ENCODE measurements around the gene CCDC60. TPM values are rescaled to one million over a fixed set of nuclear protein-coding genes. Genes with fewer than 3 reads are reported as not detected.

The CCDC60 gene
- total and polyA plus RNA-seq, 4 donors, result not detected

DNA sequence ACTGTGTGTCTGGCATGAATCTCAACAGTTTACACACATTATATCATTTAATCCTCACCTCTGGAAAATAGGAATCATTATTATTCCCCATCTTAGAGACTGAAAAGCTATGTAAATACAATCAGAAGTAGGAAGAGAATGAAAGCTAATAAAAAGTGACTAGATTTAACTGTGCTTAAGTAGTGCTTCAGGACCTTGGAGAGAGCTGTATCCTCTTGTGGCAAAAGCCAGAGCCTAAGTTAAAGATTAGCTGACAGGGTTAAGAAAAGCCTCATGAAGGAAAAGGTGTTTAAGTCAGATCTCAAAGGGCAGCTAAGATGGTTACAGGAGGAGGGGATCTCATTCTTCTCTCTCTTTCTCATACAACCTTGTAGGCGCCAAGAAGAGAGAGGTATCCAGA lies 193.7 kb downstream of the CCDC60 start:
- Histone ChIP-seq H3K36me3 (ENCODE audit: control insufficient read depth in 1 of 2, insufficient read depth in 2 of 2, low read length in 1 of 2) (no peaks in the 10 kb centered on the region), H3K27me3 (ENCODE audit: control insufficient read depth in 1 of 2, insufficient read depth in 2 of 2, low read length in 1 of 2) (no peaks in the 10 kb centered on the region), H3K9me3 (ENCODE audit: control insufficient read depth, low read length) (no peaks in the 10 kb centered on the region), H3K4me3 (ENCODE audit: low read length in 2 of 2) (no peak overlapping the region), H3K27ac (ENCODE audit: low read depth in 1 of 2, low read length in 2 of 2) (no peak overlapping the region), H3K4me1 (ENCODE audit: control insufficient read depth in 1 of 2, insufficient read depth in 2 of 2, low read length in 2 of 2) (no peaks in the 10 kb centered on the region)
- intact Hi-C loops (cut with DNase I), result no loop called here
- ATAC-seq (ENCODE audit: low FRiP score), result no peak
- 33 to 34% methylated on average over 1 of the region's 1 CpG for WGBS, 2 donors
- DNase-seq, result no peak

DNA sequence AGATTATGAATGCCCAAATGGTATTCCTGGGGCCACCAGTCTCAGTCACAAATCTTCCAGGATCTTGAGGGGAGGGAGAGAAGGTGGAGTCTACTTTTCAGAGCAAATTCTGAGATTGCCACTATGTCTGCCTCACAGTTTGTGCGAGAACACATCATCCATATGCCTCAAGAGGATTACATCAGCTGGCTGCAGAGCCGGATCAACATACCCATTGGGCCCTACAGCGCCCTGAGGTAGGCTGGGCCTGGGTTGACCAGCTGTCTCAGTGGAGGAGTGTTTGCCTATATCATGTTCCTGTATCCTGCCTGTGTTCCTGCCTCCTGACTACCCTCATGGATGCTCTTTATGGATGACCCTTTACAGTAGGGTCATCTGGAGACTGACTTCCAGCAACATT lies 205.9 kb downstream of the CCDC60 start:
- no peaks in the 10 kb centered on the region for H3K27me3 ChIP-seq (ENCODE audit: control insufficient read depth in 1 of 2, insufficient read depth in 2 of 2, low read length in 1 of 2)
- 79 to 84% methylated on average over 3 of the region's 3 CpGs for WGBS, 2 donors
- ATAC-seq (ENCODE audit: low FRiP score) (no peak), DNase-seq (no peak)
- peaks cover 1% of the 10 kb centered on the region for H3K9me3 ChIP-seq (ENCODE audit: control insufficient read depth, low read length)
- no peak overlapping the region for H3K27ac ChIP-seq (ENCODE audit: low read depth in 1 of 2, low read length in 2 of 2)
- H3K36me3 ChIP-seq (ENCODE audit: control insufficient read depth in 1 of 2, insufficient read depth in 2 of 2, low read length in 1 of 2), result no peaks in the 10 kb centered on the region
- no peaks in the 10 kb centered on the region for H3K4me1 ChIP-seq (ENCODE audit: control insufficient read depth in 1 of 2, insufficient read depth in 2 of 2, low read length in 2 of 2)
- H3K4me3 ChIP-seq (ENCODE audit: low read length in 2 of 2), result no peak overlapping the region
- intact Hi-C loops (cut with DNase I), result no loop called here

DNA sequence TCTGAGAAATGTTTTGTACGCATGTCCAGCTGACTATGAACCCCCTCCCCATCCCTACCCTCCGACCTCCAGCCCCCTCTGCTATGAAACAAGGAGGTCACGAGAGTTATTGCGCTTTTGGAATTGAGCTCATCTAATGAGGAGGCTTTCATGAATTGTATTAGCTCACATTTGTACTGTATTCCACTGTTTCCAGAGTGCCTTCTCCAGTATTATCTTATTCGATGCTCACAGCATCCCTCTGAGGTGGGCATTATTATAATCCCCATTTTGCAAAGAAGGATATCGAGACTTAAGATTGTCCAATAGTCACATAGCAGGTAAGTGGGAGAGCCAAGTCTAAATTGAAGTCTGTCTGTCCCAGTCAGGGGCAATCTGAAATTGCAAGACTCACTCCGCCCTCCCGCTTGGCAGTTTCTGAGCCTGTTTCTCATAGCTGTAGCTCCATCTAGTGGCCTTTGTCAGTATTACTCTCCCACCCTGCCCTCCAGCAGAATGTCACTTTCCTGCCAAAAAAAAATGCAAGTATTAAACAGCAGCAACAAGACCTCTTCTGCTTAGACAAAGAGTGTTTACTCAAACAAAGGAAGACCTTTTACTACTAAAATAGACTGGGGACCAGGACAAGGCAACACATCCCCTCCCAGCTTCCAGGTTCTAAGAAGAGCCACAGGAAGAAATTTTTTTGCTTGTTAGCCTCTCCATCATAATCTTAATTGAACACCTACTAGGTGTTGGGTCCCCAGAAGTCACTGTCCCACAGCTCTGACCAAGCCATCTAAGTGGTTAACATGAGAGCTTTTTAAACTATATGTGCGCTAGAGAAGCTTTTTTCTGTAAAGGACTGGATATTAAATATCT lies 210.5 kb downstream of the CCDC60 start:
- H3K27me3 ChIP-seq (ENCODE audit: control insufficient read depth in 1 of 2, insufficient read depth in 2 of 2, low read length in 1 of 2), result no peaks in the 10 kb centered on the region
- H3K36me3 ChIP-seq (ENCODE audit: control insufficient read depth in 1 of 2, insufficient read depth in 2 of 2, low read length in 1 of 2), result no peaks in the 10 kb centered on the region
- intact Hi-C loops (cut with DNase I), result loop anchor here in 1 of 2 donors (5.0 kb wide), 1 partner anchor 1143 kb away; no protein-coding TSS in a partner anchor
- no peaks in the 10 kb centered on the region for H3K4me1 ChIP-seq (ENCODE audit: control insufficient read depth in 1 of 2, insufficient read depth in 2 of 2, low read length in 2 of 2)
- no peak overlapping the region for H3K27ac ChIP-seq (ENCODE audit: low read depth in 1 of 2, low read length in 2 of 2)
- ATAC-seq (ENCODE audit: low FRiP score) (peak; percentile 74), DNase-seq (peak in 1 of 2 donors; percentile 61)
- H3K9me3 ChIP-seq (ENCODE audit: control insufficient read depth, low read length), result no peaks in the 10 kb centered on the region
- no peak overlapping the region for H3K4me3 ChIP-seq (ENCODE audit: low read length in 2 of 2)
- WGBS, 2 donors, result 43% methylated on average over 9 of the region's 9 CpGs

DNA sequence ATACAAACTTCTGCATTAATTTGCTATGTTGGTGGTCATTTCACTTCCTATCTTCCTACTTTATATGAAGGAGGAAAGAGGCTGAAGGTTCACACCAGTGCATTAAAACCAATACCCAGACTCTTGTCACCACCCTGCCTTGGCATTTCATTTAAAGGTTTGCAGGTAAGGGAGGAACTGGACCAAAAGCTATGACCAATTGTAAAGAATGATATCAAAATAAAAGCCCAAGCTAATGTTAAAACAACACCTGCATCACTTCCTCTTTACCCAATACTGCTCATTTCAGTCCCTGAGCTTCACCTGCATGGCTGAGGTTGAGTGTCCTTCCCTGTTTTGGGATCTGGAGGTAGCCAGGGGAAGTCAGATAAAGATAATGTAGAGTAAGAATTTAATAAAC lies 211.8 kb downstream of the CCDC60 start:
- Histone ChIP-seq H3K27me3 (ENCODE audit: control insufficient read depth in 1 of 2, insufficient read depth in 2 of 2, low read length in 1 of 2) (no peaks in the 10 kb centered on the region), H3K36me3 (ENCODE audit: control insufficient read depth in 1 of 2, insufficient read depth in 2 of 2, low read length in 1 of 2) (no peaks in the 10 kb centered on the region), H3K27ac (ENCODE audit: low read depth in 1 of 2, low read length in 2 of 2) (no peak overlapping the region), H3K4me1 (ENCODE audit: control insufficient read depth in 1 of 2, insufficient read depth in 2 of 2, low read length in 2 of 2) (no peaks in the 10 kb centered on the region), H3K9me3 (ENCODE audit: control insufficient read depth, low read length) (no peaks in the 10 kb centered on the region), H3K4me3 (ENCODE audit: low read length in 2 of 2) (no peak overlapping the region)
- ATAC-seq (ENCODE audit: low FRiP score), result no peak
- DNase-seq, result no peak
- intact Hi-C loops (cut with DNase I), result loop anchor here in 1 of 2 donors (5.0 kb wide), 1 partner anchor 1144 kb away; no protein-coding TSS in a partner anchor

DNA sequence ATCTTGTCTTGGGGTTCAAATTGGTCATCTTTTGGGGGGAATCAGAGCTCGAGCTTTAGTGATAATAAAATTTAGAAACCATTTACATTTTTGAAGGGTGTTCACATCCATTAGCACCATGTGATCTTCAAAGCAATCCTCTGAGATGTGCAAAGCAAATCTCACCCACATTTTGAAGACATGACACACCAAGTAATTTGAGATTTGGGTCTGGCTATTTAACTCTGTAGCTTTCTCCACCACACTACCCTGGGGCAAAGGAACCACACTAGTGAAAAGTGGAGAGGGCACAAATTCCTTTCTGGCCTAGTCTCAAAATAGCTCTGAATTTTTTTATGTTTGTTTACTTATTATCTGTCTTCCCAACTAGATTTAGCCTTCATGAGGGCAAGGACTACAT lies 212.5 kb downstream of the CCDC60 start:
- Histone ChIP-seq H3K9me3 (ENCODE audit: control insufficient read depth, low read length) (no peaks in the 10 kb centered on the region), H3K27me3 (ENCODE audit: control insufficient read depth in 1 of 2, insufficient read depth in 2 of 2, low read length in 1 of 2) (no peaks in the 10 kb centered on the region), H3K27ac (ENCODE audit: low read depth in 1 of 2, low read length in 2 of 2) (no peak overlapping the region), H3K4me1 (ENCODE audit: control insufficient read depth in 1 of 2, insufficient read depth in 2 of 2, low read length in 2 of 2) (no peaks in the 10 kb centered on the region), H3K4me3 (ENCODE audit: low read length in 2 of 2) (no peak overlapping the region), H3K36me3 (ENCODE audit: control insufficient read depth in 1 of 2, insufficient read depth in 2 of 2, low read length in 1 of 2) (no peaks in the 10 kb centered on the region)
- intact Hi-C loops (cut with DNase I), result loop anchor here in 1 of 2 donors (5.0 kb wide), 1 partner anchor 1145 kb away; no protein-coding TSS in a partner anchor
- DNase-seq (no peak), ATAC-seq (ENCODE audit: low FRiP score) (no peak)
- WGBS, 2 donors, result 12 to 28% methylated on average over 1 of the region's 1 CpG

DNA sequence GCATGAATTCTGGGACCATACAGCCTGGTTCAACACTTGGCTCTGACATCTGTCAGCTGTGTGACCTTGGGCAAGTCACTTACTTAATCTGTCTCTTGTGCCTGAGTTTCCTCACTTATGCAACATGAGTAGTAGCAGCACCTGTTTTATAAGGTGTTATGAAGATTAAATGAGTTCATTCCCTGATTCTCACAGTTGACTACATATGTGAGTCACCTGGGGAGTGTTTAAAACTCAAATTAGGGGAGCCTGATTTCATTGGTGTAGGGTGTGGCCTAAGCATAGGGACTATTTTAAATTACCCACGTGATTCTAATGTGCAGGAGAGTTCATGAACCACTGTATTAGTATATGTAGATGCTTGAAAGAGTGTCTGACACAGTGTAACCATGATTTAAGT lies 222.3 kb downstream of the CCDC60 start:
- H3K36me3 ChIP-seq (ENCODE audit: control insufficient read depth in 1 of 2, insufficient read depth in 2 of 2, low read length in 1 of 2), result no peaks in the 10 kb centered on the region
- H3K4me1 ChIP-seq (ENCODE audit: control insufficient read depth in 1 of 2, insufficient read depth in 2 of 2, low read length in 2 of 2), result no peaks in the 10 kb centered on the region
- peaks cover 3% of the 10 kb centered on the region for H3K9me3 ChIP-seq (ENCODE audit: control insufficient read depth, low read length)
- no peak overlapping the region for H3K4me3 ChIP-seq (ENCODE audit: low read length in 2 of 2)
- no peaks in the 10 kb centered on the region for H3K27me3 ChIP-seq (ENCODE audit: control insufficient read depth in 1 of 2, insufficient read depth in 2 of 2, low read length in 1 of 2)
- intact Hi-C loops (cut with DNase I), result no loop called here
- no peak overlapping the region for H3K27ac ChIP-seq (ENCODE audit: low read depth in 1 of 2, low read length in 2 of 2)
- ATAC-seq (ENCODE audit: low FRiP score), result no peak
- DNase-seq, result no peak
- 24 to 30% methylated on average over 1 of the region's 1 CpG for WGBS, 2 donors

DNA sequence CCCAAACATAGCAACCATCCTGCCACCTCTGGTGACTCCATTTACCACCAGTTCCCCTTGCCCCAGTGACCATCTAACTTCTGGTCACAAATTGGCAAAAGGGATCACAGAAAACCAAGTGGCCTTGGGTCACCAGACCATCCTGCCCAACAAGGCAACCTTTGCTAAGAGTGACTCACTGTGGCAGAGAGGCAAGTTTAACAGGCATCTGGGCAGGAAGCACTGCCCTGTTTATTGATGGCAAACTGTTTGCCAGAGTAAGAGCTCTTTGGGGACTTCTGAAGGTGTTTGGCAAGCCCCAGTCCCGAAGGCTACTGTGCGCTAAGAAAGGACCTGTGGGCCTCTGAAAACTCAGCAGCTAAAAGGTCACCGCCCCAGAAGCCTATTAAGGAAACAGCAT lies 230.9 kb downstream of the CCDC60 start:
- H3K9me3 ChIP-seq (ENCODE audit: control insufficient read depth, low read length), result no peaks in the 10 kb centered on the region

DNA sequence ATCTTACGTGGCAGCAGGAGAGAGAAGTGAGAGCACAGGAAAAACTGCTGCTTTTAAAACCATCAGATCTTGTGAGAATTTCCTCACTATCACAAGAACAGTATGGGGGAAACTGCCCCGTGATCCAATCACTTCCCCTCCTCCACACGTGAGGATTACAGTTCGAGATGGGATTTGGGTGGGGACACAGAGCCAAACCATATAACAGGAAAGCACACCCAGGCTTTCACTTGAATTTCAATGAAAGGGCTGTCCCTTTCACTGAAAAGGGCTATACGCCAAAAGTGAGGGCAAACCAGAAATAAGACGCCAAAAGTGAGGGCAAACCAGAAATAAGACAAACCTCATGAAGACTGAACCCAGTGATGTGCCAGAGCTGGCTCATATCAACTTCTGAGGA lies 236.2 kb downstream of the CCDC60 start:
- DNase-seq (no peak), ATAC-seq (ENCODE audit: low FRiP score) (no peak)
- Histone ChIP-seq H3K36me3 (ENCODE audit: control insufficient read depth in 1 of 2, insufficient read depth in 2 of 2, low read length in 1 of 2) (no peaks in the 10 kb centered on the region), H3K27me3 (ENCODE audit: control insufficient read depth in 1 of 2, insufficient read depth in 2 of 2, low read length in 1 of 2) (no peaks in the 10 kb centered on the region), H3K27ac (ENCODE audit: low read depth in 1 of 2, low read length in 2 of 2) (no peak overlapping the region), H3K9me3 (ENCODE audit: control insufficient read depth, low read length) (no peaks in the 10 kb centered on the region), H3K4me3 (ENCODE audit: low read length in 2 of 2) (no peak overlapping the region), H3K4me1 (ENCODE audit: control insufficient read depth in 1 of 2, insufficient read depth in 2 of 2, low read length in 2 of 2) (no peaks in the 10 kb centered on the region)
- WGBS, 2 donors, result 65 to 71% methylated on average over 6 of the region's 6 CpGs
- intact Hi-C loops (cut with DNase I), result no loop called here

More for the DNA sequence above, 230.9 kb downstream of the CCDC60 start:
- Histone ChIP-seq H3K27ac (ENCODE audit: low read depth in 1 of 2, low read length in 2 of 2) (no peak overlapping the region), H3K4me3 (ENCODE audit: low read length in 2 of 2) (no peak overlapping the region), H3K27me3 (ENCODE audit: control insufficient read depth in 1 of 2, insufficient read depth in 2 of 2, low read length in 1 of 2) (no peaks in the 10 kb centered on the region), H3K4me1 (ENCODE audit: control insufficient read depth in 1 of 2, insufficient read depth in 2 of 2, low read length in 2 of 2) (no peaks in the 10 kb centered on the region), H3K36me3 (ENCODE audit: control insufficient read depth in 1 of 2, insufficient read depth in 2 of 2, low read length in 1 of 2) (no peaks in the 10 kb centered on the region)
- ATAC-seq (ENCODE audit: low FRiP score) (no peak), DNase-seq (no peak)
- intact Hi-C loops (cut with DNase I), result no loop called here
- 80 to 88% methylated on average over 3 of the region's 3 CpGs for WGBS, 2 donors

DNA sequence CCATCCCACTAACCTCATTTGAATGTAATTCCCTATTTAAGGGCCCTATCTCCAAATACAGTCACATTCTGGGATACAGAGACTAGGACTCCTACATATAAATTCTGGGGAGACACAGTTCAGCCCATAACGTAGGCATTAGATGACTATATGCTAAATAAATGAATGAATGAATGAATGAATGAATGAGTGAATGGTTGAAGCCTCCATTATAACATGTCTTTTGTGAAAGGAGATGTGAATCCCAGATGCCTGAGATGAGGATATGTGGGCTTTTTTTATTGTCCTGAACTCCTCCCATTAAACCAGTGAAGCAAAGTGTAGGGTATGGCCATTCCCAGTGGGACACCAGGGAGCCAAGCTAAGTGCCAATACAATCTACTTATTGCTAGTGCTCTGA lies 238.6 kb downstream of the CCDC60 start:
- no peaks in the 10 kb centered on the region for H3K4me1 ChIP-seq (ENCODE audit: control insufficient read depth in 1 of 2, insufficient read depth in 2 of 2, low read length in 2 of 2)

More for the DNA sequence above, 238.6 kb downstream of the CCDC60 start:
- H3K27me3 ChIP-seq (ENCODE audit: control insufficient read depth in 1 of 2, insufficient read depth in 2 of 2, low read length in 1 of 2), result no peaks in the 10 kb centered on the region
- ATAC-seq (ENCODE audit: low FRiP score), result no peak
- WGBS, 2 donors, result 76 to 77% methylated on average over 1 of the region's 1 CpG
- intact Hi-C loops (cut with DNase I), result no loop called here
- peaks cover 2% of the 10 kb centered on the region for H3K9me3 ChIP-seq (ENCODE audit: control insufficient read depth, low read length)
- H3K27ac ChIP-seq (ENCODE audit: low read depth in 1 of 2, low read length in 2 of 2), result no peak overlapping the region
- no peak for DNase-seq
- H3K36me3 ChIP-seq (ENCODE audit: control insufficient read depth in 1 of 2, insufficient read depth in 2 of 2, low read length in 1 of 2), result no peaks in the 10 kb centered on the region
- H3K4me3 ChIP-seq (ENCODE audit: low read length in 2 of 2), result no peak overlapping the region
